ENCODE data around the gene EXOC6B.

EXOC6B gene

GRCh38 chr2:72150157-72150860, 675.5 kb downstream of the EXOC6B start (continued):
- TF ChIP-seq POU6F1 (CRISPR knock-in tag; IDR thresholded peaks at IDR 0.05; ENCODE audit: borderline replicate concordance, low read depth): no peak
- no peak for TF ChIP-seq ARNTL (CRISPR knock-in tag; IDR thresholded peaks at IDR 0.05; ENCODE audit: borderline replicate concordance, low read depth)

GRCh38 chr2:72149556-72150156, 676.2 kb downstream of the EXOC6B start:
- TF ChIP-seq ZNF565 (CRISPR knock-in tag; conservative IDR thresholded peaks at IDR 0.05; ENCODE audit: low read depth) (0 out of 2 replicates have a peak, but pooled peaks have one; percentile 27), ZNF70 (CRISPR knock-in tag; IDR thresholded peaks at IDR 0.05) (0 out of 2 replicates have a peak, but pooled peaks have one; percentile 28), ZFP30 (CRISPR knock-in tag; IDR thresholded peaks at IDR 0.05) (peak; percentile 42; the same call in 1 of the 2 replicates), ZC3H10 (CRISPR knock-in tag; IDR thresholded peaks at IDR 0.05) (no peak), GLIS3 (CRISPR knock-in tag; IDR thresholded peaks at IDR 0.05) (peak; percentile 66), CSRNP3 (CRISPR knock-in tag; IDR thresholded peaks at IDR 0.05) (no peak), TSHZ2 (CRISPR knock-in tag; IDR thresholded peaks at IDR 0.05) (peak; percentile 16; the same call in 1 of the 2 replicates)
- peak; percentile 36 for ATAC-seq

GRCh38 chr2:72148837-72149555, 676.8 kb downstream of the EXOC6B start:
- peak; percentile 10 for ATAC-seq
- TF ChIP-seq PATZ1 (CRISPR knock-in tag; IDR thresholded peaks at IDR 0.05; ENCODE audit: borderline replicate concordance): no peak; the same call in 1 of the 2 replicates
- no peak for TF ChIP-seq TSHZ2 (CRISPR knock-in tag; IDR thresholded peaks at IDR 0.05)
- TF ChIP-seq PPARA (CRISPR knock-in tag; IDR thresholded peaks at IDR 0.05; ENCODE audit: borderline replicate concordance): no peak
- TF ChIP-seq SNAI2 (CRISPR knock-in tag; IDR thresholded peaks at IDR 0.05): no peak
- TF ChIP-seq ESRRG (CRISPR knock-in tag; IDR thresholded peaks at IDR 0.05): peak; percentile 72
- TF ChIP-seq ARNTL (CRISPR knock-in tag; IDR thresholded peaks at IDR 0.05; ENCODE audit: borderline replicate concordance, low read depth): no peak
- TF ChIP-seq CREB5 (CRISPR knock-in tag; IDR thresholded peaks at IDR 0.05; ENCODE audit: low read depth): no peak
- TF ChIP-seq ZNF565 (CRISPR knock-in tag; conservative IDR thresholded peaks at IDR 0.05; ENCODE audit: low read depth): no peak
- no peak for TF ChIP-seq ZC3H10 (CRISPR knock-in tag; IDR thresholded peaks at IDR 0.05)
- peak; percentile 55; the same call in 1 of the 2 replicates for TF ChIP-seq ZNF70 (CRISPR knock-in tag; IDR thresholded peaks at IDR 0.05)
- no peak for TF ChIP-seq POU6F1 (CRISPR knock-in tag; IDR thresholded peaks at IDR 0.05; ENCODE audit: borderline replicate concordance, low read depth)
- TF ChIP-seq ZFP30 (CRISPR knock-in tag; IDR thresholded peaks at IDR 0.05): 0 out of 2 replicates have a peak, but pooled peaks have one; percentile 12
- 0 out of 2 replicates have a peak, but pooled peaks have one; percentile 72 for TF ChIP-seq GLIS3 (CRISPR knock-in tag; IDR thresholded peaks at IDR 0.05)
- no peak for TF ChIP-seq ZNF8 (CRISPR knock-in tag; IDR thresholded peaks at IDR 0.05)
- TF ChIP-seq CSDC2 (CRISPR knock-in tag; IDR thresholded peaks at IDR 0.05): no peak
- TF ChIP-seq OSR1 (CRISPR knock-in tag; IDR thresholded peaks at IDR 0.05): no peak
- TF ChIP-seq CSRNP3 (CRISPR knock-in tag; IDR thresholded peaks at IDR 0.05): peak; percentile 52; the same call in 1 of the 2 replicates

All from SK-N-SH treated with all-trans-retinoic acid at 6 μM for 48 hours (cell line).